PC-3 (cell line): ENCODE results near the gene PLXNA4. TPM values are rescaled to one million over a fixed set of nuclear protein-coding genes. Genes with fewer than 3 reads are reported as not detected.

Experiments used
- ATAC-seq: fragments of 200-7000 bp; cut with Tn5 transposase; 2 replicates; pipeline ENCODE4 v1.9.1; 2020; ENCODE audit warnings: mild to moderate bottlenecking, moderate library complexity
- BruUV-seq: library from RNA; stranded (reverse); fragments of 400-500 nt; replicated peaks from 2 replicates; lab custom pipeline; 2021; lab: Mats Ljungman, UMichigan
- CTCF ChIA-PET: fragments of 300-600 bp; sonication (Branson Sonifier 250); formaldehyde crosslinking; loops from one replicate; lab custom pipeline; 2022; ENCODE audit warnings: antibody characterized with exemption; lab: Charles Lee
- POLR2A ChIA-PET: fragments of 300-600 bp; sonication (Branson Sonifier 250); formaldehyde crosslinking; loops from one replicate; lab custom pipeline; 2022; ENCODE audit warnings: antibody characterized with exemption; ENCODE audit not compliant: unreplicated experiment; lab: Charles Lee
- DNase-seq: peaks from one replicate; pipeline ENCODE4 v3.0.0-alpha.2; 2015
- H2AFZ ChIP-seq: fragments of 300-600 bp; sonication (generic); 2 replicates; pipeline ENCODE4 v1.6.0; 2016; ENCODE audit warnings: antibody characterized with exemption, low read length
- H3F3A ChIP-seq: fragments of 300-600 bp; sonication (generic); one replicate; pipeline ENCODE4 v1.6.0; 2017; ENCODE audit warnings: antibody characterized with exemption, low read length, control low read depth, mild to moderate bottlenecking; ENCODE audit not compliant: unreplicated experiment
- H3K27ac ChIP-seq: fragments of 300-600 bp; sonication (generic); 2 replicates; pipeline ENCODE4 v1.5.1; 2016; ENCODE audit warnings: mild to moderate bottlenecking, low read length
- H3K27me3 ChIP-seq: fragments of 300-600 bp; sonication (generic); 2 replicates; pipeline ENCODE4 v1.6.1; 2016; ENCODE audit warnings: low read length, mixed read lengths
- H3K36me3 ChIP-seq: fragments of 300-600 bp; sonication (generic); 2 replicates; pipeline ENCODE4 v1.6.1; 2016; ENCODE audit warnings: low read depth, mixed run types, low read length, mixed read lengths
- H3K4me1 ChIP-seq: fragments of 300-600 bp; sonication (generic); 2 replicates; pipeline ENCODE4 v1.5.1; 2016; ENCODE audit warnings: low read length; ENCODE audit not compliant: insufficient read depth
- H3K4me2 ChIP-seq: fragments of 300-600 bp; sonication (generic); 2 replicates; pipeline ENCODE4 v1.6.0; 2016; ENCODE audit warnings: low read length
- H3K4me3 ChIP-seq: fragments of 300-600 bp; sonication (generic); 2 replicates; pipeline ENCODE4 v1.5.1; 2016; ENCODE audit warnings: mild to moderate bottlenecking, low read length, mixed read lengths
- H3K79me2 ChIP-seq: fragments of 300-600 bp; sonication (generic); 2 replicates; pipeline ENCODE4 v1.6.1; 2017; ENCODE audit warnings: low read length, mixed read lengths
- H3K9ac ChIP-seq: fragments of 300-600 bp; sonication (generic); 2 replicates; pipeline ENCODE4 v1.6.0; 2016; ENCODE audit warnings: mild to moderate bottlenecking, low read length
- H3K9me2 ChIP-seq: fragments of 300-600 bp; sonication (generic); replicated peaks from 2 replicates; pipeline ENCODE4 v1.6.1; 2016; ENCODE audit warnings: mixed run types, low read length, mixed read lengths
- H3K9me3 ChIP-seq: fragments of 300-600 bp; sonication (generic); 2 replicates; pipeline ENCODE4 v1.6.1; 2016; ENCODE audit warnings: low read length, mixed read lengths
- H4K20me1 ChIP-seq: fragments of 300-600 bp; sonication (generic); 2 replicates; pipeline ENCODE4 v1.6.1; 2016; ENCODE audit warnings: low read length, mixed read lengths
- CTCF ChIP-seq: fragments of 300-600 bp; sonication (generic); conservative IDR thresholded peaks from 2 replicates; pipeline ENCODE4 v1.5.1; 2017; ENCODE audit warnings: antibody characterized with exemption, low read depth, mild to moderate bottlenecking, low read length
- EZH2 ChIP-seq: fragments of 300-600 bp; sonication (generic); IDR thresholded peaks from one replicate; pipeline ENCODE4 v1.6.1; 2017; ENCODE audit warnings: antibody characterized with exemption, mild to moderate bottlenecking, low read length; ENCODE audit not compliant: unreplicated experiment
- EZH2phosphoT487 ChIP-seq: fragments of 300-600 bp; sonication (generic); IDR thresholded peaks from 2 replicates; pipeline ENCODE4 v1.6.1; 2018; ENCODE audit warnings: mild to moderate bottlenecking, antibody characterized with exemption, low read length, borderline replicate concordance
- intact Hi-C: fragments of 100-400 bp; cut with micrococcal nuclease; formaldehyde crosslinking; loops from 2 replicates; pipeline ENCODE4 v1.9.0; 2023
- total RNA-seq: library from RNA; depleted of rRNA; stranded (reverse); fragments of >200 nt; gene quantifications from 2 replicates; pipeline ENCODE4 v1.2.3, GENCODE V29; 2014

PLXNA4 gene
- total RNA-seq, 1 experiment from 2014 or later = 1.2 TPM

GRCh38 chr7:132180481-132180880 lies 395.8 kb downstream of the PLXNA4 start:
- TF ChIP-seq EZH2 = no peak
- no peak for TF ChIP-seq CTCF
- TF ChIP-seq EZH2phosphoT487 = no peak
- no peaks in the 10 kb centered on the region for H3K36me3 ChIP-seq
- CTCF ChIA-PET = no interaction called here

GRCh38 chr7:132179681-132180080 lies 396.6 kb downstream of the PLXNA4 start:
- no peaks in the 10 kb centered on the region for H3K4me1 ChIP-seq

More at GRCh38 chr7:132180481-132180880, 395.8 kb downstream of the PLXNA4 start:
- DNase-seq = no peak
- no peak for ATAC-seq
- intact Hi-C loops = no loop called here
- no peaks in the 10 kb centered on the region for H3K4me1 ChIP-seq
- H3K9me2 ChIP-seq = no peaks in the 10 kb centered on the region
- H3K79me2 ChIP-seq = no peaks in the 10 kb centered on the region
- no peaks in the 10 kb centered on the region for H3F3A ChIP-seq
- H4K20me1 ChIP-seq = no peaks in the 10 kb centered on the region
- no peak overlapping the region for H3K9ac ChIP-seq
- POLR2A ChIA-PET = no interaction called here
- no peaks in the 10 kb centered on the region for H3K9me3 ChIP-seq
- no TSS peak for BruUV-seq
- no peaks in the 10 kb centered on the region for H3K27me3 ChIP-seq
- H2AFZ ChIP-seq = no peak overlapping the region
- no peak overlapping the region for H3K27ac ChIP-seq
- no peak overlapping the region for H3K4me3 ChIP-seq
- H3K4me2 ChIP-seq = no peak overlapping the region

More at GRCh38 chr7:132179681-132180080, 396.6 kb downstream of the PLXNA4 start:
- H3K79me2 ChIP-seq = no peaks in the 10 kb centered on the region
- no peak overlapping the region for H3K4me2 ChIP-seq
- CTCF ChIA-PET = no interaction called here
- DNase-seq = no peak
- BruUV-seq = no TSS peak
- no peaks in the 10 kb centered on the region for H3K9me2 ChIP-seq
- TF ChIP-seq CTCF = no peak
- no peak for TF ChIP-seq EZH2phosphoT487
- no peak for TF ChIP-seq EZH2
- no peak overlapping the region for H3K4me3 ChIP-seq
- no peak overlapping the region for H3K9ac ChIP-seq
- H4K20me1 ChIP-seq = no peaks in the 10 kb centered on the region
- ATAC-seq = no peak
- H3K36me3 ChIP-seq = no peaks in the 10 kb centered on the region
- POLR2A ChIA-PET = no interaction called here
- no peaks in the 10 kb centered on the region for H3K9me3 ChIP-seq
- H3K27ac ChIP-seq = no peak overlapping the region
- intact Hi-C loops = no loop called here
- no peaks in the 10 kb centered on the region for H3K27me3 ChIP-seq
- H3F3A ChIP-seq = no peaks in the 10 kb centered on the region
- H2AFZ ChIP-seq = no peak overlapping the region
